ENCODE measurements around the gene TIGAR. TPM values are rescaled to one million over a fixed set of nuclear protein-coding genes. Genes with fewer than 3 reads are reported as not detected.

Gene TIGAR
- total RNA-seq, 1 donor from 2014 or later: 21.9 TPM

- Mint-ChIP-seq H3K36me3 (ENCODE audit: low read depth, unreplicated experiment) (no peaks in the 10 kb centered on the region), H3K4me3 (ENCODE audit: unreplicated experiment) (no peak overlapping the region), H3K27ac (ENCODE audit: unreplicated experiment) (no peak overlapping the region), H3K4me1 (ENCODE audit: unreplicated experiment) (no peaks in the 10 kb centered on the region), H3K27me3 (ENCODE audit: unreplicated experiment) (peaks cover 3% of the 10 kb centered on the region), H3K9me3 (ENCODE audit: unreplicated experiment) (no peaks in the 10 kb centered on the region)
- DNase-seq (ENCODE audit: low spot score): no peak
- TF ChIP-seq CTCF (IDR thresholded peaks at IDR 0.05; ENCODE audit: unreplicated experiment): no peak
These were observed 48.5 kb downstream of the TIGAR start for GRCh38 chr12:4369548-4369947.

- Mint-ChIP-seq H3K9me3 (ENCODE audit: unreplicated experiment) (no peaks in the 10 kb centered on the region), H3K36me3 (ENCODE audit: low read depth, unreplicated experiment) (no peaks in the 10 kb centered on the region), H3K4me3 (ENCODE audit: unreplicated experiment) (no peak overlapping the region), H3K27me3 (ENCODE audit: unreplicated experiment) (peaks cover 3% of the 10 kb centered on the region), H3K27ac (ENCODE audit: unreplicated experiment) (no peak overlapping the region), H3K4me1 (ENCODE audit: unreplicated experiment) (no peaks in the 10 kb centered on the region)
- DNase-seq (ENCODE audit: low spot score): no peak
- no peak for TF ChIP-seq CTCF (IDR thresholded peaks at IDR 0.05; ENCODE audit: unreplicated experiment)
These were observed 49.3 kb downstream of the TIGAR start for GRCh38 chr12:4370265-4370664.

- Mint-ChIP-seq H3K9me3 (ENCODE audit: unreplicated experiment) (no peaks in the 10 kb centered on the region), H3K27me3 (ENCODE audit: unreplicated experiment) (peaks cover 3% of the 10 kb centered on the region)
- DNase-seq (ENCODE audit: low spot score): no peak
These were observed 51.6 kb downstream of the TIGAR start for GRCh38 chr12:4372653-4373052.

GRCh38 chr12:4375449-4375848 lies 54.4 kb downstream of the TIGAR start:
- H3K4me3 Mint-ChIP-seq (ENCODE audit: unreplicated experiment): no peak overlapping the region
- no peaks in the 10 kb centered on the region for H3K36me3 Mint-ChIP-seq (ENCODE audit: low read depth, unreplicated experiment)
- H3K27me3 Mint-ChIP-seq (ENCODE audit: unreplicated experiment): peaks cover 3% of the 10 kb centered on the region
- no peaks in the 10 kb centered on the region for H3K9me3 Mint-ChIP-seq (ENCODE audit: unreplicated experiment)
- no peak for TF ChIP-seq CTCF (IDR thresholded peaks at IDR 0.05; ENCODE audit: unreplicated experiment)
- no peak overlapping the region for H3K27ac Mint-ChIP-seq (ENCODE audit: unreplicated experiment)
- H3K4me1 Mint-ChIP-seq (ENCODE audit: unreplicated experiment): peaks cover 5% of the 10 kb centered on the region
- DNase-seq (ENCODE audit: low spot score): no peak

More at GRCh38 chr12:4372653-4373052, 51.6 kb downstream of the TIGAR start:
- TF ChIP-seq CTCF (IDR thresholded peaks at IDR 0.05; ENCODE audit: unreplicated experiment): no peak
- no peak overlapping the region for H3K4me3 Mint-ChIP-seq (ENCODE audit: unreplicated experiment)
- no peaks in the 10 kb centered on the region for H3K4me1 Mint-ChIP-seq (ENCODE audit: unreplicated experiment)
- no peaks in the 10 kb centered on the region for H3K36me3 Mint-ChIP-seq (ENCODE audit: low read depth, unreplicated experiment)
- H3K27ac Mint-ChIP-seq (ENCODE audit: unreplicated experiment): no peak overlapping the region

- Mint-ChIP-seq H3K36me3 (ENCODE audit: low read depth, unreplicated experiment) (no peaks in the 10 kb centered on the region), H3K9me3 (ENCODE audit: unreplicated experiment) (no peaks in the 10 kb centered on the region), H3K4me3 (ENCODE audit: unreplicated experiment) (no peak overlapping the region), H3K4me1 (ENCODE audit: unreplicated experiment) (peaks cover 5% of the 10 kb centered on the region), H3K27ac (ENCODE audit: unreplicated experiment) (no peak overlapping the region), H3K27me3 (ENCODE audit: unreplicated experiment) (peaks cover 6% of the 10 kb centered on the region)
- DNase-seq (ENCODE audit: low spot score): no peak
- TF ChIP-seq CTCF (IDR thresholded peaks at IDR 0.05; ENCODE audit: unreplicated experiment): no peak
These were observed 57.8 kb downstream of the TIGAR start for GRCh38 chr12:4378772-4379171.

Measured in endothelial cell (in vitro differentiated cells).